ENCODE data around the gene C17orf107. TPM values are rescaled to one million over a fixed set of nuclear protein-coding genes. Genes with fewer than 3 reads are reported as not detected.
A peak's percentile ranks its signal among the peaks of the same experiment; 100 is the strongest.

The C17orf107 gene
- total RNA-seq, 2 donors from 2014 or later, result 0.59 to 2.9 TPM

DNA sequence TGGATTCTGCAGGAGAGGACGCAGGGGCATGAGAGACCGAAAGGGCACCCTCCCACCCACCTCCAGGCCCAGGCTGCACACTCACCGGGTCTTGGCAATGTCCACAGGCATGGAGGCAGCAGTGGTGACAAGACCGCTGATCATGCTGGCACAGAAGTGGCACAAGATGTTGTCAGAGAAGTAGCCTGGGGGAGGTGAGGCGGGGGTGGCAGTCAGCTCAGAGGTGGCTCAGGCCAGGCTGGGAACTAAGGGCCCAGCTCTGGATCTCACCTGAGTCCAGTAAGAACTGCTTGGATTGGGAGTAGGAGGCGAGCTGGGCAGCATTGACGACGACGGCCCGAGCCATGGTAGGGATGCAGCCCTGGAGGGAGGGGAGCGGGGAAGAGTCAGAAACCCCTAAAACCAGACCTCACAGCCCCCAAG is 38.7 kb downstream of the C17orf107 start:
- no peak for ATAC-seq
- Mint-ChIP-seq H3K36me3 (peaks cover 35 to 46% of the 10 kb centered on the region in 2 donors), H3K27ac (peak overlapping the region; percentile 87 to 98), H3K9me3 (no peaks in the 10 kb centered on the region)
- no peak for DNase-seq (ENCODE audit: low spot score in 2 of 2)

DNA sequence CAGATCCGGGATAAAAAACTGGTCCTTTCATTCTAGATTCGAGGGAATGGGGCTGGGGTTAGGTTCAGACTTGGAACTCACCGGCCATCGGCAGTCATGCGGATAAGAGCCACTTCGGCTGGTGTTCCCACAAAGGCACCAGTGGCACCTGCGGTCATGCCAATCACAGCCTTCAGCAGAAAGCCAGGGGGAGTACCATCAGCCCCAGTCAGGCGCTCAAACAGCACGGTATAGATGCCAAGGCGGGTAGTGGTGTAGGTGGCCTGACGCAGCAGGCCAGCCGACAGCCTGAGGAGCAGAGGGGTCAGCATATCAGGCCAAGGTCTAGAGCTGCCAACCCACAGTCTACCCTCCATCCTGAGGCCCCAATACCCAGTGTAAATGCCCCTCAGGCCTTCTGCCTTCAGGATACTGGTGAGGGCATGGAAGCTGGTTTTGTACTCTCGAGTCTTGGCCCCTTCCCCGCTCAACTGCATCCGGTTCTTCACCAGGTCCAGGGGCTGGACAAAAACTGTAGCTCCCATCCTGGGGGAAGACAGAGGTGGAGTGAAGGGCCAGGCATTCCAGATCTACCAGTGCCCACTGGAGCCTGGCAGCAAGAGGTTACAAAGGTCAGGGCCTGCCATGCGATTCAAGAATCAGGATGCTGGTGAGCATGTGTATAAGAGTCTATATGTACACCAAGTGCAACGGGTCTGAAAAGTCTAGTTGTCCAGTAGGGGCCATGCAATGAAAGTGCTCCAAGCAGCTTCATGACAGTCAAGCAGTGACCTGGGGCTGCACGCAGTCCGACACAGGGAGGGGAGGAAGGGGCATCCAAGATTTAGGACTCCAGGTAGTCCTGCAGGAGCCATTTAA is 39.6 kb downstream of the C17orf107 start:
- H3K36me3 Mint-ChIP-seq, result peaks cover 39 to 52% of the 10 kb centered on the region in 2 donors
- H3K9me3 Mint-ChIP-seq, result no peaks in the 10 kb centered on the region
- H3K27ac Mint-ChIP-seq, result peak overlapping the region; percentile 93 to 98
- no peak for DNase-seq (ENCODE audit: low spot score in 2 of 2)
- no peak for ATAC-seq

DNA sequence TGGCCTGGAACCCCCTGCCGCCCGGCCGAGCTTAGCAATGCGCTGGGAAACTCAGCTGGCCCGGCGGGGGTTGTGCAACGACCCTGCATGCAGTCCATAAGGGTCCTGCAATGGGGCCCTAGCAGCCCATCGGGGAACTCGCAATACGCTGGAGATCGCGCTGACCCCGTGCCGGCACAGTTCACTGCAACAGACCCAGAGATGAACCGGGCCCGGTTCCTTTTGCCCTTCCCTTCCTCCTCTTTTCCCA is 40.1 kb downstream of the C17orf107 start:
- no peak for DNase-seq (ENCODE audit: low spot score in 2 of 2)
- Mint-ChIP-seq H3K9me3 (no peaks in the 10 kb centered on the region), H3K36me3 (peaks cover 43 to 57% of the 10 kb centered on the region in 2 donors), H3K27ac (peak overlapping the region; percentile 93 to 98)
- ATAC-seq, result peak in 1 of 2 donors; percentile 0

DNA sequence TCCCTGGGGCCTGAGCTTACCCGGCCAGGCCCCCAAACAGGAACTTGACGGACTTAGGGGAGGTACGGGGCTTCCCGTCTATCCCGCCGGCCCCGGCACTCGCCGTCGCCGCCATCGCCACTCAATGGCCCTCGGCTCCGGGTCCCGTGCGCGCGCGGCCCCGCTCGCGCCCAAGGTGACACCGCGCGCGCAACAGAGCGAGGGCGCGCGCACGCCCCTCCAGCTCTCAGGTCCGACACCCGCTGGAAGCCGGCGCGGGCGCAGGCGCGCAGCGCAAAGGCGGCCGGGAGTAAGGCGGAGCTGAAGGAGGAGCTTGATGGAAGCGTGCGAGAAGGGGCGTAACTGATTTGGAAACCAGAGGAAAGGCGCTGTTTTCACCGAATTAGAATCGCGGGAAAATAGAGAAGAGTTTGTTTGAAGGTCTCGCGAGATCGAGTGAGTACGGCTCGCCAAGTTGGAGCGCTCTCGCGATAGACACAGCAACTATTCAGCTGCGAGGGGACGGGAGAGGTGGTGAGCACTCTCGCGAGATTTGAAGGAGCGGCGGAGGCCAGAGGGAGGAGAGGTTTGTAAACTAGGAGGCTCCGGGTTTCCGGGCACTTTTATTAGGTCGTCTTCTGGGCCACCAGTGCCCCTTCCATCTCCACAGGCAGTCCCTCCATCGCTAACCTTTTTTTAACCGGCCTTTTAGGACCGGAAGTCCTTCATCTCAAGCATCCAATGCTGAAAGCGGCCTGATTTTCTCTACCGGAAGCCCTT is 40.6 kb downstream of the C17orf107 start, which contains the start of the genes RNF167 and SLC25A11:
RNF167 (plus strand) TSS at position 473 of the 759 bp plus-strand sequence. CDS start 642 bp downstream, outside the sequence.
SLC25A11 (minus strand) TSS at position 251 of the 759 bp plus-strand sequence; CDS start at position 115, 136 bp downstream.
- ATAC-seq (peak; percentile 83 to 84), DNase-seq (ENCODE audit: low spot score in 2 of 2) (peak; percentile 96 to 97)
- Mint-ChIP-seq H3K27ac (peak within 1 kb of the TSS; percentile 97 to 98), H3K9me3 (no peaks in the 10 kb centered on the region), H3K36me3 (peaks cover 48 to 62% of the 10 kb centered on the region in 2 donors)

DNA sequence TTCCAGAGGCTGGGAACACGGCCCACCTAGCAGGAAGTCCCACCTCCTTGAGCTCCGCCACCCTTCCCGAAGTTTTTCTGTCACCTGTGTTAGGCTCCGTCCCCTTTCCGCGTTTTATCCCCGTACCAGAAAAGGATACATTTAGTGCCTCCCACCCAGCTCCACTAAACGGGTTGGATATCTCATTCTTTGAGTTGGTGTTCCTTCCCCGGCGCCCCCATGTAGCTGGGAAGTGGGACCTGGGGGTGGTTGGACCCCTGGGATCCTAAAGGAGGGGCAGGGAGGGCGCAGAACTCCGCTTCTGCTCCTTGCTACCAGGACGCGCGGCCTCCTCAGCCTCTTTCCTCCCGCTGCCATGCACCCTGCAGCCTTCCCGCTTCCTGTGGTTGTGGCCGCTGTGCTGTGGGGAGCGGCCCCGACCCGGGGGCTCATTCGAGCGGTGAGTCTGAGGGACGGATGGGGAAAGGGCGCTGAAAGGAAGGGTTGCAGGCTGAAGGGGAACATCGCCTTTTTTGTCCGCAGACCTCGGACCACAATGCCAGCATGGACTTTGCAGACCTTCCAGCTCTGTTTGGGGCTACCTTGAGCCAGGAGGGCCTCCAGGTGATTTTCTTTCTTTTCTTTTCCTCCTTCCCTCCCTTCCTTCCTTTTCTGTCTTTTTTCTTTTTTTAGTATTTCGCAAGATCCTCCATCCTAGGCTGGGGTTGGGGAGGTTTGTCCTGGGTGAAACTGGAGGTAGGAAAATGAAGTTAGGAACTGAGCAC is 41.4 kb downstream of the C17orf107 start:
- peak overlapping the region; percentile 97 to 98 for H3K27ac Mint-ChIP-seq
- no peaks in the 10 kb centered on the region for H3K9me3 Mint-ChIP-seq
- peaks cover 56 to 70% of the 10 kb centered on the region in 2 donors for H3K36me3 Mint-ChIP-seq
- DNase-seq (ENCODE audit: low spot score in 2 of 2) (peak in 1 of 2 donors; percentile 78), ATAC-seq (peak in 1 of 2 donors; percentile 7)

DNA sequence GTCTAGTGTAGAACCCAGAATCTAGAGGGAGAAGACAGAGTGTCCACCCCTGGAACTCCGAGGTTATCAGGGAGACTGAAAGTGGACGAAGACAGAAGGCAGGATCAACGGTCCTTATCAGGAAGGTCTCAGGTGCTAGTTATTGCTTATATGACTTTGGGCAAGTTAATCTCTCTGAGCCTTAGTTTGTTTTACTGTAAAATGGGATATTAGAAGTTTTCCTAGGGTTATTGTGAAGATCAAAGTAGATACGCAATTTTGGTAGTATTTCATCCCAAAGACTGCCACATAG is 41.9 kb downstream of the C17orf107 start:
- ATAC-seq (no peak), DNase-seq (ENCODE audit: low spot score in 2 of 2) (no peak)
- peaks cover 61 to 75% of the 10 kb centered on the region in 2 donors for H3K36me3 Mint-ChIP-seq
- H3K27ac Mint-ChIP-seq, result peak overlapping the region; percentile 97 to 98
- no peaks in the 10 kb centered on the region for H3K9me3 Mint-ChIP-seq

DNA sequence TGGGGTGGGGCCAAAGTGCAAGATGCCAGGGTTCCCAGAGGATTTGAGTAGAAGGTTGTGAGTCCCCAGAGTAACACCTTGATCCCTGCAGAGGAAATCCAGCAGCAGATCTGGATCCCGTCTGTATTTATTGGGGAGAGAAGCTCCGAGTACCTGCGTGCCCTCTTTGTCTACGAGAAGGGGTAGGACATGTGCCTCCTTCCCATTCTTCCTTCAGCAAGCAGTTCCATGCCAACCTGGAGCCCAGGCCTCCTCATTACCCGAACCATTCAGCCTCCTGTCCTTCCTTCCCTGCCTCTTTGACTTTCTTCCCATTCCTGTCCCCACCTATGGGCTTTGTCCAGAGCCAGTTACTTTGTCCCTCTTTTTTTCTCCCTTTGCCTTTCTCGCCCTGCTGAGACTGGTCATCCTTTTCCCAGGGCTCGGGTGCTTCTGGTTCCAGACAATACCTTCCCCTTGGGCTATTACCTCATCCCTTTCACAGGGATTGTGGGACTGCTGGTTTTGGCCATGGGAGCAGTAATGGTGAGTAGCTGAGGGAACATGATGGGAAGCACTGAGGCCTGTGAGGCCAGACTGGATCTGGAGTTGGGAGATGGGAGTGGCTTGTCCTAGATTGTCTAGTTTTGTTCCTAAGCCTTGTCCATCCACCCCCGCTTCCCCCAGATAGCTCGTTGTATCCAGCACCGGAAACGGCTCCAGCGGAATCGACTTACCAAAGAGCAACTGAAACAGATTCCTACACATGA is 43.6 kb downstream of the C17orf107 start:
- no peak for DNase-seq (ENCODE audit: low spot score in 2 of 2)
- Mint-ChIP-seq H3K9me3 (no peaks in the 10 kb centered on the region), H3K27ac (peak overlapping the region; percentile 97 to 98)

DNA sequence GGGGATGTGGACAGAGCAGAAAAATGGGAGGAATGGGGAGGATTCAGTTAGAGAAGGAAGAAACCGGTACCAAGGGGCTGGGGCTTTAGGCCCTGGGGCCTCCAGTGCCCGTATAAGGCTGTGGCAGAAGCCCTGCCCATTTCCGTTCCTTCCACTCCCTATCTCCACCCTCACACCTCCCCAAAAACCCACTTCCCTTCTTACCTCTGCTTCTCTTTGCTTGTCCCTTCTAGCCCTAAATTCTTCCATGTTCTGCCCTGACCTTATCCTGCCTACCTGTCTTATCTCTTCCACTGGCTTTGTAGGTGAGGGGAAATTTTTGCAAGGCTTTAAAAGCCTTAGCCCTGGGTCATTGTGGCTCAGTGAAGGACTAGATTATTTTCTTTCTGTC is 44.8 kb downstream of the C17orf107 start:
- Mint-ChIP-seq H3K9me3 (no peaks in the 10 kb centered on the region), H3K36me3 (peaks cover 73 to 83% of the 10 kb centered on the region in 2 donors), H3K27ac (peak overlapping the region; percentile 98)
- DNase-seq (ENCODE audit: low spot score in 2 of 2) (peak in 1 of 2 donors; percentile 57), ATAC-seq (peak; percentile 21 to 28)

More for the DNA sequence above, 43.6 kb downstream of the C17orf107 start:
- no peak for ATAC-seq
- H3K36me3 Mint-ChIP-seq, result peaks cover 75 to 89% of the 10 kb centered on the region in 2 donors

DNA sequence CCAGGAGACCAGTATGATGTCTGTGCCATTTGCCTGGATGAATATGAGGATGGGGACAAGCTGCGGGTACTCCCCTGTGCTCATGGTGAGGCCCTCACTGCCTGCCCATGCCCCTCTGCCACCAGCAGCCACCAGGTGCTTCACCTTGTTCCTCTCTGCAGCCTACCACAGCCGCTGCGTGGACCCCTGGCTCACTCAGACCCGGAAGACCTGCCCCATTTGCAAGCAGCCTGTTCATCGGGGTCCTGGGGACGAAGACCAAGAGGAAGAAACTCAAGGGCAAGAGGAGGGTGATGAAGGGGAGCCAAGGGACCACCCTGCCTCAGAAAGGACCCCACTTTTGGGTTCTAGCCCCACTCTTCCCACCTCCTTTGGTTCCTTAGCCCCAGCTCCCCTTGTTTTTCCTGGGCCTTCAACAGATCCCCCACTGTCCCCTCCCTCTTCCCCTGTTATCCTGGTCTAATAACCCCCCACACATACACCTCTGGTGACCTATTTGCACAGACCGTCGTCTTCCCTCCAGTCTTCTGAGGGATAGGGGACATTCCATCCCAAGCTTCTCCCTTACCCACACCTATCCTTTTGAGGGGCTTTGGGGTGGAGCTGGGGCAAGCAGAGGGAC is 45.3 kb downstream of the C17orf107 start:
- H3K9me3 Mint-ChIP-seq, result no peaks in the 10 kb centered on the region
- H3K27ac Mint-ChIP-seq, result peak overlapping the region; percentile 98
- peaks cover 69 to 81% of the 10 kb centered on the region in 2 donors for H3K36me3 Mint-ChIP-seq
- ATAC-seq (peak in 1 of 2 donors; percentile 1), DNase-seq (ENCODE audit: low spot score in 2 of 2) (peak in 1 of 2 donors; percentile 50)

DNA sequence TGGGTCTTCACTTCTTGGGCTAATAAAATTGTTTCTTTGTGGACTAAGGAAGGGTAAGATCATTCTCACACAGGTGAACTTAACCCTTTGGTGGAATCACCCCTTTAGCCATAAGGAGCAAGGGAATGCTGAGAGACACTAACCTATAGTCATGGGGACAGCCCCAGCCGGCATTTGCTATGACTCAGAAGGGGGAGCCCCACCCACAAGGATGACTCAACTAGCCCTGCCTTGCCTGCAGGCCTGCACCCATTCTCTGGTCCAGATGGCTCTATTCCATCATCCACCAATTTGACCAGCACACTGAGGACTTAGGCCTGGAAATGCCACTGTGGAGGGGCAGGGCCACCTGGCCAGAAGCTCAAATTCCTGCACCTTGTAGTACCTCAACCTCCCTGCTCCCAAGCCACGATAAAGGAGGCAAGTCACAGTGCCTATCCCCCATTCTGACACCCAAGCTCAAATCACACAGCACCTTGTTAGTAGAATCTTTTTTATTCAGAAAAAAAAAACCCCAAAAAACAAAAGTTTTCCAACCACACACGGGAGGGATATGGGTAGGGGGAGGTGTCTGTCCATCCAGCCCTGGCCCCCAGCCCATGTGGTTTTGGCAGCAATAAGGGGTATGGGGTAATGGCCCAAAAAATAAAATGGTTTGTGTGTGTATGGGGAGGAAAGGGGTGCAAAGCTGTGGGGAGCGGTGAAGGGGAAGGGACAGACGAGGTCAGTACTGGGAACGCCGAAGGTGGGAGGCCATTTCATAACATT is 46.0 kb downstream of the C17orf107 start:
- no peaks in the 10 kb centered on the region for H3K9me3 Mint-ChIP-seq
- H3K27ac Mint-ChIP-seq, result peak overlapping the region; percentile 98
- H3K36me3 Mint-ChIP-seq, result peaks cover 67 to 75% of the 10 kb centered on the region in 2 donors
- DNase-seq (ENCODE audit: low spot score in 2 of 2) (peak; percentile 86 to 89), ATAC-seq (peak; percentile 56 to 61)

DNA sequence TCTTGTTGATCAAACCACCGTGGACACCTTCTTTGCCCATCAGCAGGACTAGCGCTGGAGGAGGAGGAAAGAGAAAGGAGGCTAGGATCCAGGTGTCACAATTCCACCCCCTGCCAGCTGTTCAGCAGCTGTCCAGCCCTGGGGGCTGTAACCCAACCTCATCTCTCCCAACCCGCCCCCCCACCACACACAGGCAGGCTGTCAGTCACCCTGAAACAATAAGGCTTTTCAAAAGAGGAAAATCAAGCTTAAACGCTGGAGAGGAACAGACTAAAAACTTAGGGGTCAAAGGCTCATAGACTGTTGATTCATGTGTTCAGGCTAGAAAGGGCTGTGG is 46.6 kb downstream of the C17orf107 start:
- H3K36me3 Mint-ChIP-seq, result peaks cover 61 to 69% of the 10 kb centered on the region in 2 donors
- ATAC-seq (no peak), DNase-seq (ENCODE audit: low spot score in 2 of 2) (no peak)
- peak overlapping the region; percentile 98 for H3K27ac Mint-ChIP-seq
- no peaks in the 10 kb centered on the region for H3K9me3 Mint-ChIP-seq

DNA sequence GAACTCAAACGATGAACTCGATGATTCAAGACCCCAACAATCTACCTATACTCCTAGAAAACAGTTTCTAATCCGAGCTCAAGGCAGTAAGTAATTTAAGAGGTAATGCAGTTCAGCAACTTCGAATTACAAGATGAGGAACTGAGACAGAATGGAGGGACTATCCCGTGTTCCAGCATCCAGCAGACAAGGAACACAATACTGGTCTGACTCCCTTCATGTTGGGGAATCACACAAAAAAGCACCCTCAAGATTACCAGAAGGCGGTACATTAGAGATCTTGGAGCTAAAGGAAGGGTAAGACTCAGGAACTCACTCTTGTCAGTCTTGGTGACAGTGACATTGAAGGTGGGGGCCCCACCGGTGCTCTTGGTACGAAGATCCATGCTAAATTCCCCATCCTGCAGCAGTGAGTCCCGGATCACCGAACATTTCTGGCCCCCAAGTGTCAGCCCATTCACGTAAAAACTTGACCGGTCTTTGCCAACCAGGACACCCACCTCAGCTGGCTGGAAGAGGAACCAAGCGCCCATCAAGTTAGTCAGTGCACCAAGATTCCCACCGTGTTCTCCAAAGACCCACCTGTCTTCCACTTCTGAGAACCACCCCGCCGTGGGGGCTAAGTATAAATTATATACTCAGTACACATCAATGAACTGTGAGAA is 47.1 kb downstream of the C17orf107 start:
- DNase-seq (ENCODE audit: low spot score in 2 of 2), result no peak
- Mint-ChIP-seq H3K36me3 (peaks cover 56 to 64% of the 10 kb centered on the region in 2 donors), H3K9me3 (no peaks in the 10 kb centered on the region), H3K27ac (peak overlapping the region; percentile 84 to 98)
- ATAC-seq, result no peak

DNA sequence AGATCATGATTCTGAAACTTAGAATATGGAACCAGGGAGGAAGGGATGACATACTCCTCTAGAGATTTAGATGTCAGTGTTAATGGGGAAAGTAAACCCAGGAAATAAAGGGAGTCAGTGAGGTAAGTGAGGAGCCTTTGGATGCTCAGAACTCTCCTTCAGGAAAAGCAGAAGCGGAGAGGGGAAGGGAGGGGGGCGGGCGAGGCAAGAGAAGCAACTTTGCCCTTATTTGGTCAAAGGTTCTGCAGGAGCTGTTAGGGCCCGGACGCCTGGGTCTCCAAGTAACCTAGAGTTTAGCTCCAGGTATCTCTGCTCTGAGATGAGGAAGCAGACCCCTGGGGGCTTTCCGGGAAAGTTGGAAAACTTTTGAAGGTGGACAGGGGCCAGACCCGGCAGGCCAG is 47.7 kb downstream of the C17orf107 start:
- ATAC-seq, result no peak
- no peaks in the 10 kb centered on the region for H3K9me3 Mint-ChIP-seq
- H3K36me3 Mint-ChIP-seq, result peaks cover 50 to 58% of the 10 kb centered on the region in 2 donors
- H3K27ac Mint-ChIP-seq, result peak overlapping the region; percentile 84 to 98
- peak in 1 of 2 donors; percentile 76 for DNase-seq (ENCODE audit: low spot score in 2 of 2)

DNA sequence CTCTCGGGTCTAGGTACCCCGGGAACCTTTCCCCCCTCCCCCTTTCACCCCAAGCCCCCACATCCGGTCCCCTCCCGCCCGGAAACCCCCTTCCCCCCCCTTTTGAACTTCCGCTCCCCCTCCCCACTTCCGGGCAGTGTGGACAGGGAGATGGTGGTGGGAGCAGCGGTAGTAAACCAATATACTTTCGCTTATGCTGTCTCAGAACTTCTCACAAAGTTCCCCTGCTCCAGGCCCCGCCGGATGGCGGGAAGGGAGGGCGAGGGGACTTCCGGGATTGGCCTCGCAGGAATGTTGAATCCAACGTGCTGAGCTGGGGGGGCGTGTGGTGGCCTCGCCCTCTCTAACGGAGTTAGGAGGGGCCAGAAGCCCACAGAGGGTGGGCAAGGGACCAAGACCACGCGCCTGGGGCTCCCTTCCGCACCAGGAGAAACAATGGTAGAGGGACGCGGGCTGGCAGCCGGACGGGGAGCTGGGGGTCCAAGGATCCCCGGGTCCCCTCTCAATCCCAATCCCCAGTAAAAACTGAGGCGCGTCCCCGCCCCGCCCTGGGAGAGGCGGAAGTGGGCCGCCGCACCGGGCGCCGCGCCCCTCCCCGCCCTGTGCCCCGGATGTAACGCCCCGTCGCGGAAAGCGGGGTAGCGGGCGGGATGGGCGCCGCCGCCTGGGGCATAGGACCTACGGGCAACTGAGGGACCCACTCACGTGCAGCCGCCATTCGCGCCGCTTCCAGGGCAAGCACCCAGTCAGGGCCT is 48.3 kb downstream of the C17orf107 start:
- DNase-seq (ENCODE audit: low spot score in 2 of 2) (peak; percentile 71 to 85), ATAC-seq (peak; percentile 19 to 34)
- H3K27ac Mint-ChIP-seq, result peak overlapping the region; percentile 94 to 98
- no peaks in the 10 kb centered on the region for H3K9me3 Mint-ChIP-seq
- H3K36me3 Mint-ChIP-seq, result peaks cover 45 to 53% of the 10 kb centered on the region in 2 donors
